Memory B cell (primary cell): Measurements from ENCODE around the gene CAPN9.

ENCODE experiments used
- ATAC-seq: fragments of 150-1000 bp; cut with Tn5 transposase; 2 replicates; pipeline ENCODE4 v1.10.0; 2021; ENCODE audit warnings: low read depth, mild to moderate bottlenecking, moderate library complexity
- DNase-seq, 2 donors: peaks; one replicate each; pipeline ENCODE4 v3.0.0; 2022; ENCODE audit warnings: low spot score in 2 of 2
- H3K27ac Mint-ChIP-seq: one replicate; pipeline ENCODE4 v1.8.0; 2022; ENCODE audit warnings: mild to moderate bottlenecking, moderate library complexity, mixed read lengths
- H3K27me3 Mint-ChIP-seq: one replicate; pipeline ENCODE4 v1.8.0; 2022; ENCODE audit warnings: mixed read lengths
- H3K36me3 Mint-ChIP-seq: one replicate; pipeline ENCODE4 v1.8.0; 2022; ENCODE audit warnings: mild to moderate bottlenecking, mixed read lengths
- H3K4me1 Mint-ChIP-seq: one replicate; pipeline ENCODE4 v1.8.0; 2022; ENCODE audit warnings: mixed read lengths
- H3K4me3 Mint-ChIP-seq: one replicate; pipeline ENCODE4 v1.8.0; 2022; ENCODE audit warnings: mild to moderate bottlenecking, moderate library complexity, mixed read lengths
- H3K9me3 Mint-ChIP-seq: one replicate; pipeline ENCODE4 v1.8.0; 2022; ENCODE audit warnings: mixed read lengths

Gene CAPN9

GRCh38 chr1:230819976-230820375, 72.8 kb downstream of the CAPN9 start:
- no peak overlapping the region for H3K27ac Mint-ChIP-seq
- DNase-seq, result no peak
- no peak overlapping the region for H3K4me3 Mint-ChIP-seq
- ATAC-seq, result no peak
- H3K9me3 Mint-ChIP-seq, result peaks cover 1% of the 10 kb centered on the region
- peaks cover 25% of the 10 kb centered on the region for H3K27me3 Mint-ChIP-seq
- H3K36me3 Mint-ChIP-seq, result no peaks in the 10 kb centered on the region
- no peaks in the 10 kb centered on the region for H3K4me1 Mint-ChIP-seq

- H3K27me3 Mint-ChIP-seq, result peaks cover 22% of the 10 kb centered on the region
- no peaks in the 10 kb centered on the region for H3K4me1 Mint-ChIP-seq
- ATAC-seq (no peak), DNase-seq (peak in 1 of 2 donors; percentile 3)
- no peak overlapping the region for H3K4me3 Mint-ChIP-seq
- H3K27ac Mint-ChIP-seq, result no peak overlapping the region
- no peaks in the 10 kb centered on the region for H3K9me3 Mint-ChIP-seq
- H3K36me3 Mint-ChIP-seq, result no peaks in the 10 kb centered on the region
Measured at GRCh38 chr1:230820568-230820967, 73.4 kb downstream of the CAPN9 start.

GRCh38 chr1:230821346-230821745, 74.2 kb downstream of the CAPN9 start:
- peaks cover 21% of the 10 kb centered on the region for H3K27me3 Mint-ChIP-seq
- DNase-seq, result peak in 1 of 2 donors; percentile 2
- ATAC-seq, result no peak
- no peaks in the 10 kb centered on the region for H3K36me3 Mint-ChIP-seq
- no peak overlapping the region for H3K27ac Mint-ChIP-seq
- no peaks in the 10 kb centered on the region for H3K4me1 Mint-ChIP-seq
- H3K4me3 Mint-ChIP-seq, result no peak overlapping the region
- no peaks in the 10 kb centered on the region for H3K9me3 Mint-ChIP-seq

- H3K9me3 Mint-ChIP-seq, result no peaks in the 10 kb centered on the region
- peaks cover 20% of the 10 kb centered on the region for H3K27me3 Mint-ChIP-seq
- H3K4me1 Mint-ChIP-seq, result no peaks in the 10 kb centered on the region
- H3K4me3 Mint-ChIP-seq, result no peak overlapping the region
- DNase-seq (no peak), ATAC-seq (no peak)
- no peak overlapping the region for H3K27ac Mint-ChIP-seq
- H3K36me3 Mint-ChIP-seq, result no peaks in the 10 kb centered on the region
Measured at GRCh38 chr1:230822092-230822581, 74.9 kb downstream of the CAPN9 start.

- Mint-ChIP-seq H3K36me3 (no peaks in the 10 kb centered on the region), H3K4me1 (no peaks in the 10 kb centered on the region), H3K27me3 (peaks cover 15% of the 10 kb centered on the region), H3K27ac (no peak overlapping the region), H3K9me3 (no peaks in the 10 kb centered on the region), H3K4me3 (no peak overlapping the region)
- DNase-seq (peak in 1 of 2 donors; percentile 6), ATAC-seq (no peak)
Measured at GRCh38 chr1:230823426-230823825, 76.2 kb downstream of the CAPN9 start.

- no peak overlapping the region for H3K4me3 Mint-ChIP-seq
- no peak for DNase-seq
- no peaks in the 10 kb centered on the region for H3K4me1 Mint-ChIP-seq
- ATAC-seq, result no peak
- H3K9me3 Mint-ChIP-seq, result no peaks in the 10 kb centered on the region
- no peaks in the 10 kb centered on the region for H3K36me3 Mint-ChIP-seq
- H3K27ac Mint-ChIP-seq, result no peak overlapping the region
- H3K27me3 Mint-ChIP-seq, result peaks cover 13% of the 10 kb centered on the region
Measured at GRCh38 chr1:230823931-230824381, 76.8 kb downstream of the CAPN9 start.

GRCh38 chr1:230824551-230824918, 77.3 kb downstream of the CAPN9 start:
- ATAC-seq (no peak), DNase-seq (peak in 1 of 2 donors; percentile 4)
- H3K36me3 Mint-ChIP-seq, result no peaks in the 10 kb centered on the region
- H3K27me3 Mint-ChIP-seq, result peaks cover 11% of the 10 kb centered on the region
- no peaks in the 10 kb centered on the region for H3K9me3 Mint-ChIP-seq
- H3K4me3 Mint-ChIP-seq, result no peak overlapping the region
- no peak overlapping the region for H3K27ac Mint-ChIP-seq
- no peaks in the 10 kb centered on the region for H3K4me1 Mint-ChIP-seq

GRCh38 chr1:230824919-230825721, 77.9 kb downstream of the CAPN9 start:
- DNase-seq (no peak), ATAC-seq (no peak)
- H3K27me3 Mint-ChIP-seq, result peaks cover 11% of the 10 kb centered on the region
- H3K4me3 Mint-ChIP-seq, result no peak overlapping the region
- no peaks in the 10 kb centered on the region for H3K9me3 Mint-ChIP-seq
- no peak overlapping the region for H3K27ac Mint-ChIP-seq
- no peaks in the 10 kb centered on the region for H3K4me1 Mint-ChIP-seq
- no peaks in the 10 kb centered on the region for H3K36me3 Mint-ChIP-seq

- H3K4me3 Mint-ChIP-seq, result no peak overlapping the region
- DNase-seq (no peak), ATAC-seq (no peak)
- H3K27me3 Mint-ChIP-seq, result peaks cover 10% of the 10 kb centered on the region
- H3K27ac Mint-ChIP-seq, result no peak overlapping the region
- H3K4me1 Mint-ChIP-seq, result no peaks in the 10 kb centered on the region
- no peaks in the 10 kb centered on the region for H3K36me3 Mint-ChIP-seq
- H3K9me3 Mint-ChIP-seq, result peaks cover 2% of the 10 kb centered on the region
Measured at GRCh38 chr1:230825761-230826160, 78.6 kb downstream of the CAPN9 start.

- no peaks in the 10 kb centered on the region for H3K4me1 Mint-ChIP-seq
- DNase-seq (peak in 1 of 2 donors; percentile 6), ATAC-seq (no peak)
- H3K27ac Mint-ChIP-seq, result no peak overlapping the region
- peaks cover 5% of the 10 kb centered on the region for H3K9me3 Mint-ChIP-seq
- H3K36me3 Mint-ChIP-seq, result peaks cover 2% of the 10 kb centered on the region
- H3K4me3 Mint-ChIP-seq, result no peak overlapping the region
- peaks cover 6% of the 10 kb centered on the region for H3K27me3 Mint-ChIP-seq
Measured at GRCh38 chr1:230826166-230826875, 79.1 kb downstream of the CAPN9 start.

- Mint-ChIP-seq H3K27me3 (peaks cover 5% of the 10 kb centered on the region), H3K9me3 (peaks cover 8% of the 10 kb centered on the region), H3K36me3 (peaks cover 2% of the 10 kb centered on the region), H3K27ac (no peak overlapping the region), H3K4me3 (no peak overlapping the region), H3K4me1 (no peaks in the 10 kb centered on the region)
- DNase-seq, result peak in 1 of 2 donors; percentile 6
- no peak for ATAC-seq
Measured at GRCh38 chr1:230827081-230827681, 80.0 kb downstream of the CAPN9 start.

GRCh38 chr1:230827801-230828200, 80.6 kb downstream of the CAPN9 start:
- no peak overlapping the region for H3K27ac Mint-ChIP-seq
- no peak for ATAC-seq

GRCh38 chr1:230828421-230828820, 81.2 kb downstream of the CAPN9 start:
- ATAC-seq (no peak), DNase-seq (no peak)
- Mint-ChIP-seq H3K27me3 (peaks cover 5% of the 10 kb centered on the region), H3K27ac (no peak overlapping the region), H3K36me3 (peaks cover 2% of the 10 kb centered on the region), H3K4me1 (no peaks in the 10 kb centered on the region), H3K4me3 (no peak overlapping the region), H3K9me3 (peaks cover 8% of the 10 kb centered on the region)

More at GRCh38 chr1:230827801-230828200, 80.6 kb downstream of the CAPN9 start:
- DNase-seq, result peak in 1 of 2 donors; percentile 2
- Mint-ChIP-seq H3K4me3 (no peak overlapping the region), H3K9me3 (peaks cover 8% of the 10 kb centered on the region), H3K4me1 (no peaks in the 10 kb centered on the region), H3K27me3 (peaks cover 5% of the 10 kb centered on the region), H3K36me3 (peaks cover 2% of the 10 kb centered on the region)

- no peak overlapping the region for H3K4me3 Mint-ChIP-seq
- no peaks in the 10 kb centered on the region for H3K4me1 Mint-ChIP-seq
- H3K36me3 Mint-ChIP-seq, result peaks cover 2% of the 10 kb centered on the region
- H3K9me3 Mint-ChIP-seq, result peaks cover 8% of the 10 kb centered on the region
- peaks cover 9% of the 10 kb centered on the region for H3K27me3 Mint-ChIP-seq
- no peak for DNase-seq
- ATAC-seq, result no peak
- no peak overlapping the region for H3K27ac Mint-ChIP-seq
Measured at GRCh38 chr1:230831771-230832170, 84.6 kb downstream of the CAPN9 start.
